ENCODE results near the gene NCSTN. TPM values are rescaled to one million over a fixed set of nuclear protein-coding genes. Genes with fewer than 3 reads are reported as not detected.

The NCSTN gene
- total RNA-seq, 1 experiment from 2014 or later, result 125 TPM

GRCh38 chr1:160406131-160406968 is 63.2 kb downstream of the NCSTN start:
- H3K27me3 Mint-ChIP-seq (ENCODE audit: insufficient read depth, unreplicated experiment), result peaks cover 12% of the 10 kb centered on the region
- CTCF ChIA-PET, result interaction anchor here (1.6 to 3.7 kb wide), 4 partner anchors 10 to 29 kb away, joined by 3 to 21 read pairs (median 11); no protein-coding TSS in a partner anchor
- no peak for DNase-seq (ENCODE audit: unreplicated experiment)
- BruUV-seq (replicated peaks), result no TSS peak
- H3K36me3 Mint-ChIP-seq (ENCODE audit: insufficient read depth, unreplicated experiment), result no peaks in the 10 kb centered on the region
- H3K27ac Mint-ChIP-seq (ENCODE audit: low read depth, unreplicated experiment), result no peak overlapping the region
- H3K9me3 Mint-ChIP-seq (ENCODE audit: unreplicated experiment), result no peaks in the 10 kb centered on the region
- peaks cover 9% of the 10 kb centered on the region for H3K4me1 Mint-ChIP-seq (ENCODE audit: insufficient read depth, unreplicated experiment)
- no peak for TF ChIP-seq CTCF (IDR thresholded peaks at IDR 0.05; ENCODE audit: unreplicated experiment)
- no peak overlapping the region for H3K4me3 Mint-ChIP-seq (ENCODE audit: unreplicated experiment)
- POLR2A ChIA-PET, result interaction anchor here (0.6 kb wide), 1 partner anchor 1030 kb away, joined by 4 read pairs; no protein-coding TSS in a partner anchor
- intact Hi-C loops (cut with micrococcal nuclease), result no loop called here

GRCh38 chr1:160407839-160408801 is 64.9 kb downstream of the NCSTN start:
- Mint-ChIP-seq H3K9me3 (ENCODE audit: unreplicated experiment) (no peaks in the 10 kb centered on the region), H3K27ac (ENCODE audit: low read depth, unreplicated experiment) (no peak overlapping the region), H3K4me3 (ENCODE audit: unreplicated experiment) (peak overlapping the region; percentile 12), H3K27me3 (ENCODE audit: insufficient read depth, unreplicated experiment) (no peaks in the 10 kb centered on the region), H3K4me1 (ENCODE audit: insufficient read depth, unreplicated experiment) (peaks cover 9% of the 10 kb centered on the region), H3K36me3 (ENCODE audit: insufficient read depth, unreplicated experiment) (no peaks in the 10 kb centered on the region)
- POLR2A ChIA-PET, result interaction anchor here (0.6 to 1.5 kb wide), 6 partner anchors 10 to 404 kb away, joined by 3 to 6 read pairs (median 4); partner anchors contain the start of gene PEX19
- BruUV-seq (replicated peaks), result no TSS peak
- intact Hi-C loops (cut with micrococcal nuclease), result no loop called here
- CTCF ChIA-PET, result interaction anchor here (0.5 to 3.7 kb wide), 23 partner anchors 9 to 792 kb away, joined by 3 to 23 read pairs (median 3); no protein-coding TSS in a partner anchor
- peak; percentile 91 for DNase-seq (ENCODE audit: unreplicated experiment)
- no peak for TF ChIP-seq CTCF (IDR thresholded peaks at IDR 0.05; ENCODE audit: unreplicated experiment)

Other genes with a start within 250 kb of the NCSTN start
- gene IGSF8, start 244.8 kb upstream of the NCSTN start, total RNA-seq (2022), result 13.8 and 19.7 TPM in 2 replicates
- 0.07 TPM in 1 of 2 replicates, not detected in the other for gene ATP1A2, start 227.6 kb upstream of the NCSTN start, total RNA-seq (2022)
- gene ATP1A4, start 191.8 kb upstream of the NCSTN start, total RNA-seq (2022), result not detected in 2 replicates
- gene CASQ1, start 152.8 kb upstream of the NCSTN start, total RNA-seq (2022), result not detected in 2 replicates
- gene PEA15, start 138.0 kb upstream of the NCSTN start, total RNA-seq (2022), result 183 and 198 TPM in 2 replicates
- 181 and 208 TPM in 2 replicates for gene DCAF8, start 80.8 kb upstream of the NCSTN start, total RNA-seq (2022)
- gene PEX19, start 58.2 kb upstream of the NCSTN start, total RNA-seq (2022), result 61.2 and 73.2 TPM in 2 replicates
- 273 and 353 TPM in 2 replicates for gene COPA, start 133 bp upstream of the NCSTN start, total RNA-seq (2022)
- gene NHLH1, start 23.7 kb downstream of the NCSTN start, total RNA-seq (2022), result 0.12 and 0.20 TPM in 2 replicates
- gene VANGL2, start 57.2 kb downstream of the NCSTN start, total RNA-seq (2022), result 0.26 and 0.27 TPM in 2 replicates
- not detected in 2 replicates for gene SLAMF6, start 179.9 kb downstream of the NCSTN start, total RNA-seq (2022)
- gene CD84, start 236.1 kb downstream of the NCSTN start, total RNA-seq (2022), result not detected in 2 replicates